Measurements from ENCODE around the gene CCSAP. TPM values are rescaled to one million over a fixed set of nuclear protein-coding genes. Genes with fewer than 3 reads are reported as not detected.

The CCSAP gene
- total and polyA plus RNA-seq, 4 experiments from 2014 or later = 3.9 to 18.3 (median 10.8) TPM

DNA sequence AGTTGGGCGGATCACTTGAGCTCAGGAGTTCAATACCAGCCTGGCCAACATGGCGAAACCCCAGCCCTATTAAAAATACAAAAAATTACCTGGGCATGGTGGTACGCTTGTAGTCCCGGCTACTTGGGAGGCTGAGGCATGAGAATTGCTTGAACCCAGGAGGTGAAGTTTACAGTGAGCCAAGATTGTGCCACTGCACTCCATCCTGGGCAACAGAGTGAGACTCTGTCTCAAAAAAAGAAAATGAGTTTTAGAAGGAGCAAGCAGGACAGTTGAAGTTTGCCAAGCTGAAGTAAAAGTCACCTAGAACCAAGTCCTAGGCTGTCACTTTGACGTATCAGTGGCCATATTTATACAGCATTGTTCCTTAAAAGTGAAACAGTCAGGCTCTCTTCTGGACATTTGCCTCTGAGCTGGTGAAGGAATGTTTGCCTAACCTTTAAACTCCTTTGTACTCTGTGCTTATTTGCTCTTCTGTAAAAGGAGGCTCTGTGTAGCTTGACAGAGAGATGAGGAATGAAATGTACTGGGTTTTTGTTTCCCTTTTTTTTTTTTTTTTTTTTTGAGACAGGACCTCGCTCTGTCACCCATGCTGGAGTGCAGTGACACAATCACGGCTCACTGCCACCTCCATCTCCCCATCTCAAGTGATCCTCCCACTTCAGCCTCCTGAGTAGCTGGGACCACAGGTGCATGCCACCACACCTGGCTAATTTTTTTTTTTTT is 69.2 kb downstream of the CCSAP start:
- H3K27ac ChIP-seq (ENCODE audit: low read depth, low read length) = no peak overlapping the region
- peaks cover 42% of the 10 kb centered on the region for H3K4me1 ChIP-seq (ENCODE audit: insufficient read depth, low read length)
- H3K27ac Mint-ChIP-seq = peak overlapping the region in 1 of 7 donors; percentile 48
- ChIA-PET POLR2A (ENCODE audit: partially characterized antibody) (interaction anchor here (1.0 kb wide), 2 partner anchors 69 to 235 kb away, joined by 3 read pairs; partner anchors contain the start of gene CCSAP), CTCF (ENCODE audit: partially characterized antibody) (interaction anchor here (0.7 to 1.3 kb wide), 3 partner anchors 15 to 179 kb away, joined by 3 to 4 read pairs (median 3); no protein-coding TSS in a partner anchor)
- H3K36me3 Mint-ChIP-seq = peaks cover 4 to 9% of the 10 kb centered on the region in 2 donors
- H3K4me3 Mint-ChIP-seq = peak overlapping the region in 4 of 8 donors; percentile 38 to 99 (median 98)
- H3K27me3 ChIP-seq (ENCODE audit: insufficient read depth, low read length) = no peaks in the 10 kb centered on the region
- no peak overlapping the region for H3K4me3 ChIP-seq (ENCODE audit: low read length in 2 of 2)
- peaks cover 0 to 6% (median 0%) of the 10 kb centered on the region in 8 donors for H3K9me3 Mint-ChIP-seq
- DNase-seq = no peak
- intact Hi-C loops (cut with micrococcal nuclease) = loop anchor here (5.0 kb wide), 1 partner anchor 234 kb away; the partner anchor contains the start of gene NUP133
- no peaks in the 10 kb centered on the region for H3K9me3 ChIP-seq (ENCODE audit: control insufficient read depth in 1 of 2, low read length in 2 of 2)
- peaks cover 4% of the 10 kb centered on the region for H3K36me3 ChIP-seq (ENCODE audit: insufficient read depth, low read length)
- no peaks in the 10 kb centered on the region for H3K27me3 Mint-ChIP-seq
- peaks cover 26 to 45% (median 36%) of the 10 kb centered on the region in 4 donors for H3K4me1 Mint-ChIP-seq

DNA sequence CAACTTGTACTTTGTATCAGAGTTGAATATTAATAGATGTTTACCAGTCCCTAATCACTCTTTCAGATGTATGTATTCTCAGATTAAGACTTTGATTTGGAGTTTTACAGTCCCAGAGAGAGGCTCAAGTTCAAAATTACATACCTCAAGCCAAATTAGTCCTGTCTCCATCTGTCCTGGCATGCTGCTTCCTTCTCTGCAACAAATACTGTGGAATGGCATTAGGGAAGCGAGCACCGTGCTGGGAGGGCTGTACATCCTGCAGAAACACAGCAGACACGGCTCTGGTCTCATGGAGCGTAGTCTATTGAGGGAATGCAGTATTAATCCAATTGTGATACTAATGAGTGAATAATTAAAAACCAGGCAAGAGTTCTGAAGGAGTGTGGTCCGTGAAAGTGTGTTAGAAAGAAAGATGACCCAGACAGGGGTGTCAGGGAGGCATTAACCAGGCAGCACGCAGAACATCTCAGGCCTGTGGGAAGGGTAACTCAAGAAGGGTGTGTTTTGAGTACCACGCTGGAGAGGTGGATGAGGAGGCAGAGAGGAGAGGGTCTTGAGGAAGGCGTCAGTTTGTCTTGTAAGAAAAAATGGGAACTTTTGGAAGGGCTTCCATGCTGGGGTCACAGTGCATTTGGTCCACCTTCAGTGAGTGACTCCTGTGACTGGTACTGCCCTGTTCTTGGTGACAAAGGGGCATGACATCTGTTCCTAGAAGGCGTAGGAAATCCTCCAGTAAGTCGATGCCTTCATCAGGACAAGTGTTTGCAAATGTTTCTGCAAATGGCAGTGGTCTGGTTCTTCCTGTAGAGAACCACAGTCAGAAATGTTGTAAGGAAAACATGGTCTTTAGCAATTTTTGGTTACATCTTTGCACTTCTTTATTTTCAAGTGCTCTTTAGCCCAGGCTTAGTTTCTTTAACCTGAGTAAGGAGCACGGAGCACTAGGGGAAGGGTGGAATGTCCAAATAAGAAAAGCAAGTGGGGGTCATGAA is 70.4 kb downstream of the CCSAP start:
- DNase-seq = no peak
- Histone ChIP-seq H3K4me1 (ENCODE audit: insufficient read depth, low read length) (peaks cover 35% of the 10 kb centered on the region), H3K9me3 (ENCODE audit: control insufficient read depth in 1 of 2, low read length in 2 of 2) (no peaks in the 10 kb centered on the region), H3K4me3 (ENCODE audit: low read length in 2 of 2) (peak overlapping the region; percentile 72 to 76), H3K27me3 (ENCODE audit: insufficient read depth, low read length) (no peaks in the 10 kb centered on the region), H3K27ac (ENCODE audit: low read depth, low read length) (no peak overlapping the region), H3K36me3 (ENCODE audit: insufficient read depth, low read length) (peaks cover 4% of the 10 kb centered on the region)
- H3K27ac Mint-ChIP-seq = peak overlapping the region in 6 of 7 donors; percentile 44 to 97 (median 79)
- H3K4me3 Mint-ChIP-seq = peak overlapping the region; percentile 94 to 99 (median 96)
- ChIA-PET CTCF (ENCODE audit: partially characterized antibody) (interaction anchor here (1.1 to 2.7 kb wide), 4 partner anchors 14 to 67 kb away, joined by 3 to 9 read pairs (median 4); no protein-coding TSS in a partner anchor), POLR2A (ENCODE audit: partially characterized antibody) (interaction anchor here (1.1 to 2.9 kb wide), 5 partner anchors 14 to 286 kb away, joined by 3 to 16 read pairs (median 9); partner anchors contain the start of genes ABCB10, CCSAP and NUP133)
- peaks cover 26 to 45% (median 36%) of the 10 kb centered on the region in 4 donors for H3K4me1 Mint-ChIP-seq
- peaks cover 4 to 9% of the 10 kb centered on the region in 2 donors for H3K36me3 Mint-ChIP-seq
- intact Hi-C loops (cut with micrococcal nuclease) = loop anchor here (5.0 kb wide), 1 partner anchor 235 kb away; the partner anchor contains the start of gene NUP133
- H3K27me3 Mint-ChIP-seq = no peaks in the 10 kb centered on the region
- peaks cover 0 to 10% (median 0%) of the 10 kb centered on the region in 8 donors for H3K9me3 Mint-ChIP-seq

DNA sequence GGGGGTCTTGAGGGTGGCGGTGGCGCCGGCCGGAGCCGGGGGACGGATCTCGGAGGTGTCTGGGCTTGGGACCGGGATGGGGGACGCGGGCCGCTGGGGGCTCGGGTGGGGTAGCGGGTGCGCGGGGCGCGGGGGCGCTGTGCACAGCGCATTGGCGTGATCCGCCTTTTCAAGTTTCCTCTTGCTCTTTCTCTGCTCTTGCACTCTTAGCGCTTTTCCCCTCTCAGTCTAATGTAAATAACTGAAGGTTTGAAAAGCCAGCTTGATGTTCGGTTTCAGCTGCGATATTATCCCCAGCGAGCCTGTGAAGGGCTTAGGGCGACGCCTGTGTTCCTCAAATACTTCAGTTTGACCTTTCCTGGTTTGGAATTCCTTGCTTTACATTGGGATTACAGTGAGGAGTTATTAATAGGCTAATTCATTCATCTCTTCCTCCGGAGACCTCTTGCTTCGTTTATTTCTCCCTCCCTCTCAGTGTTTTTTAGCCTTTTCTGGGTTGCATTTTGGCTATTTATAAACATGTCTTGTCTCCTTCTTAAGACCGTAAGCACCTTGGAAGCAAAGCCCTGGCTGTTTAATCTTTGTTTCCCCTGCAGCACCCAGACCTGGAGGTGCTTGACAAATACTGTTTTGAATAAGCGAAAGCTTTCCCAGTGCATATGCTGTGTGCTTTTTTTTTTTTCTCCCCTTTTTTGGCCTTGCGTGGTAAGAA is 71.2 kb downstream of the CCSAP start:
- Histone ChIP-seq H3K4me1 (ENCODE audit: insufficient read depth, low read length) (peaks cover 32% of the 10 kb centered on the region), H3K27ac (ENCODE audit: low read depth, low read length) (peak overlapping the region; percentile 14), H3K27me3 (ENCODE audit: insufficient read depth, low read length) (no peaks in the 10 kb centered on the region), H3K4me3 (ENCODE audit: low read length in 2 of 2) (peak overlapping the region; percentile 72 to 76), H3K36me3 (ENCODE audit: insufficient read depth, low read length) (no peaks in the 10 kb centered on the region), H3K9me3 (ENCODE audit: control insufficient read depth in 1 of 2, low read length in 2 of 2) (no peaks in the 10 kb centered on the region)
- DNase-seq = peak in 4 of 5 donors; percentile 18 to 35 (median 26)
- CTCF ChIA-PET (ENCODE audit: partially characterized antibody) = interaction anchor here (1.5 to 2.7 kb wide), 2 partner anchors 13 to 68 kb away, joined by 4 to 9 read pairs; no protein-coding TSS in a partner anchor
- H3K9me3 Mint-ChIP-seq = peaks cover 0 to 13% (median 3%) of the 10 kb centered on the region in 8 donors
- no peaks in the 10 kb centered on the region for H3K27me3 Mint-ChIP-seq
- intact Hi-C loops (cut with micrococcal nuclease) = loop anchor here (1.0 to 5.0 kb wide), 2 partner anchors 71 to 236 kb away; partner anchors contain the start of gene NUP133
- peak overlapping the region; percentile 94 to 99 (median 96) for H3K4me3 Mint-ChIP-seq
- peak overlapping the region; percentile 78 to 97 (median 89) for H3K27ac Mint-ChIP-seq
- peaks cover 28 to 44% (median 37%) of the 10 kb centered on the region in 4 donors for H3K4me1 Mint-ChIP-seq
- peaks cover 4 to 9% of the 10 kb centered on the region in 2 donors for H3K36me3 Mint-ChIP-seq
- POLR2A ChIA-PET (ENCODE audit: partially characterized antibody) = interaction anchor here (0.6 to 2.9 kb wide), 7 partner anchors 13 to 287 kb away, joined by 3 to 16 read pairs (median 6); partner anchors contain the start of genes ABCB10, CCSAP and NUP133

Other genes with a start within 250 kb of the CCSAP start
- 10 to 100 TPM; 43.7 to 44.9 TPM for gene RAB4A, start 71.9 kb downstream of the CCSAP start, total RNA-seq
- gene RAB4A, start 71.9 kb downstream of the CCSAP start, polyA plus RNA-seq = 10 to 100 TPM; 18.8 to 23.0 TPM
- gene ACTA1, start 91.0 kb upstream of the CCSAP start, total RNA-seq = under 1 TPM in 1 of 2 experiments, not detected in 1; 0.29 TPM
- not detected for gene ACTA1, start 91.0 kb upstream of the CCSAP start, polyA plus RNA-seq
- gene NUP133, start 165.3 kb upstream of the CCSAP start, total RNA-seq = 10 to 100 TPM; 45.8 to 48.4 TPM
- gene NUP133, start 165.3 kb upstream of the CCSAP start, polyA plus RNA-seq = 10 to 100 TPM; 16.8 to 18.6 TPM
- 10 to 100 TPM; 19.7 to 20.2 TPM for gene ABCB10, start 215.7 kb upstream of the CCSAP start, total RNA-seq
- gene ABCB10, start 215.7 kb upstream of the CCSAP start, polyA plus RNA-seq = 10 to 100 TPM; 10.0 to 11.8 TPM

Measured in CD4-positive, alpha-beta memory T cell (primary cell).